Measurements from ENCODE around the gene CD82.
A peak's percentile ranks its signal among the peaks of the same experiment; 100 is the strongest.

CD82 gene

DNA sequence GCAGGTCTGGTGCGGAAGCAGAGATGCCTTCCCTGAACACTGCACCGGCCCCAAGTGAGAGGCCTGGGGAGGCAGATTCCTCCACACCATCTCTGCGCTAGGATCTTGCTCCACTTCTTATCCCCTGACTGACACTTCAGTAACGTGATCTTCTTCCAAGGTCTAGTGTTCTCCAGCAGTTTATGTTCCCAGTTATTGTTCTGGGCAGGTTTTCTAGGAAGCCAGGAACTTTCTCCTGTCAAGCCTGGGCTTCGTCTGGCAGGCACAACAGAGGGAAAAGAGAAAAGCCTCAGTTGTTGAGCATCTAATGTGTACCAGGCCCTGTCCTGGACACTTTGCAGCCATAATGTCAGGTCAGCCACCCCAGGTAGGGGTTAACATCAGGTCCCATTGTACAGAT lies 10.5 kb downstream of the CD82 start:
- Histone ChIP-seq H3K27me3 (ENCODE audit: insufficient read depth, low read depth, severe bottlenecking) (no peaks in the 10 kb centered on the region), H3K4me3 (ENCODE audit: low read depth, low read length) (no peak overlapping the region), H3K36me3 (no peaks in the 10 kb centered on the region), H3K27ac (no peak overlapping the region), H3K9me3 (ENCODE audit: severe bottlenecking) (no peaks in the 10 kb centered on the region)
- DNase-seq, result no peak
- TF ChIP-seq, protein P1, sequence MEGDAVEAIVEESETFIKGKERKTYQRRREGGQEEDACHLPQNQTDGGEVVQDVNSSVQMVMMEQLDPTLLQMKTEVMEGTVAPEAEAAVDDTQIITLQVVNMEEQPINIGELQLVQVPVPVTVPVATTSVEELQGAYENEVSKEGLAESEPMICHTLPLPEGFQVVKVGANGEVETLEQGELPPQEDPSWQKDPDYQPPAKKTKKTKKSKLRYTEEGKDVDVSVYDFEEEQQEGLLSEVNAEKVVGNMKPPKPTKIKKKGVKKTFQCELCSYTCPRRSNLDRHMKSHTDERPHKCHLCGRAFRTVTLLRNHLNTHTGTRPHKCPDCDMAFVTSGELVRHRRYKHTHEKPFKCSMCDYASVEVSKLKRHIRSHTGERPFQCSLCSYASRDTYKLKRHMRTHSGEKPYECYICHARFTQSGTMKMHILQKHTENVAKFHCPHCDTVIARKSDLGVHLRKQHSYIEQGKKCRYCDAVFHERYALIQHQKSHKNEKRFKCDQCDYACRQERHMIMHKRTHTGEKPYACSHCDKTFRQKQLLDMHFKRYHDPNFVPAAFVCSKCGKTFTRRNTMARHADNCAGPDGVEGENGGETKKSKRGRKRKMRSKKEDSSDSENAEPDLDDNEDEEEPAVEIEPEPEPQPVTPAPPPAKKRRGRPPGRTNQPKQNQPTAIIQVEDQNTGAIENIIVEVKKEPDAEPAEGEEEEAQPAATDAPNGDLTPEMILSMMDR (IDR thresholded peaks at IDR 0.05; ENCODE audit: low read depth, low read length), result no peak

DNA sequence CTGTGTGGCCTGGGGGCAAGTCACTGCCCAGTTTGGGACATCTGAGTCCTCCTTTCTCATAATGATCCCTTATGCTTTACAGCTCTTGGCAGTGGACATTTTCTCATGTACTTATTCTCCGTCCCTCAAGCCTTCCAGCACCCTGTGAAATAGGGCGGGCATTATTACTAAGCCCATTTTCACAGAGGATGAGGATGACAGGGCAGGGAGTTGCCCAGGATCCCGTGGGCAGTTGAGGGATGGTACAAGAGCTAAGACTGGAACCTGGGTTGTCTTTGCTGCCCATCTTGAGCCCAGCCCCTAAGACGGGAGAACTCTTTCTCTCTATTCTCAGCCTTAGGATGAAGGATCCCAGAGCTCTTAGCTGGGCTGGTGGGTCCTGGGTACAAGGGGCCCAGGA lies 11.2 kb downstream of the CD82 start:
- H3K9me3 ChIP-seq (ENCODE audit: severe bottlenecking), result no peaks in the 10 kb centered on the region
- TF ChIP-seq, protein P1 (IDR thresholded peaks at IDR 0.05; ENCODE audit: low read depth, low read length), result no peak
- DNase-seq, result no peak
- no peak overlapping the region for H3K4me3 ChIP-seq (ENCODE audit: low read depth, low read length)
- no peak overlapping the region for H3K27ac ChIP-seq
- H3K27me3 ChIP-seq (ENCODE audit: insufficient read depth, low read depth, severe bottlenecking), result no peaks in the 10 kb centered on the region
- H3K36me3 ChIP-seq, result no peaks in the 10 kb centered on the region

- Histone ChIP-seq H3K4me3 (ENCODE audit: low read depth, low read length) (no peak overlapping the region), H3K9me3 (ENCODE audit: severe bottlenecking) (no peaks in the 10 kb centered on the region), H3K36me3 (no peaks in the 10 kb centered on the region), H3K27ac (no peak overlapping the region), H3K27me3 (ENCODE audit: insufficient read depth, low read depth, severe bottlenecking) (no peaks in the 10 kb centered on the region)
- no peak for DNase-seq
- TF ChIP-seq, protein P1 (IDR thresholded peaks at IDR 0.05; ENCODE audit: low read depth, low read length), result no peak
Measured at GRCh38 chr11:44577231-44577830, 11.9 kb downstream of the CD82 start.

DNA sequence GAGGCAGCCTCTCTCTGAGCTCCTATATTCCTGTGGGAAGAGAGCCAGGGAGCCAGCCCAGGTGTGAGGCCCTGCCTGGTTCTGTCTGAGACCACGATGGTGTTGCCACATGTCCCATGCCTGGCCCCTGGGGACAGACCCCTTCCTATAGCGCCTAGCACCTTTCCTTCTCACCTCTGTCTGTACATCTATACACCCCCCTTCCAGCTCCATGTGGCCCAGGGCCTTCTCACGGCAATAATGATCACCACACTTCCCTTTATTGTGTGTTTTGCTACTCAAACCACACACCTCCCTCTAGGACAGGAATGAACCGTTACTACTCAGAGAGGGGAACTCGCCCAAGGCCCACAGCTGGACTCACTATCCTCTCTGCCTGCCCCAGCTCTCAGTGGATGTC lies 12.8 kb downstream of the CD82 start:
- DNase-seq, result no peak
- Histone ChIP-seq H3K4me3 (ENCODE audit: low read depth, low read length) (no peak overlapping the region), H3K36me3 (no peaks in the 10 kb centered on the region), H3K27me3 (ENCODE audit: insufficient read depth, low read depth, severe bottlenecking) (no peaks in the 10 kb centered on the region), H3K9me3 (ENCODE audit: severe bottlenecking) (peaks cover 5% of the 10 kb centered on the region), H3K27ac (no peak overlapping the region)
- TF ChIP-seq, protein P1 (IDR thresholded peaks at IDR 0.05; ENCODE audit: low read depth, low read length), result no peak

GRCh38 chr11:44579302-44579761 lies 13.9 kb downstream of the CD82 start:
- no peak overlapping the region for H3K4me3 ChIP-seq (ENCODE audit: low read depth, low read length)
- peaks cover 5% of the 10 kb centered on the region for H3K9me3 ChIP-seq (ENCODE audit: severe bottlenecking)
- DNase-seq, result no peak
- no peaks in the 10 kb centered on the region for H3K36me3 ChIP-seq
- TF ChIP-seq, protein P1 (IDR thresholded peaks at IDR 0.05; ENCODE audit: low read depth, low read length), result no peak
- no peaks in the 10 kb centered on the region for H3K27me3 ChIP-seq (ENCODE audit: insufficient read depth, low read depth, severe bottlenecking)
- H3K27ac ChIP-seq, result no peak overlapping the region

GRCh38 chr11:44580701-44581100 lies 15.2 kb downstream of the CD82 start:
- Histone ChIP-seq H3K27ac (peak overlapping the region; percentile 10; the same call in 1 of the 2 replicates), H3K4me3 (ENCODE audit: low read depth, low read length) (no peak overlapping the region), H3K36me3 (no peaks in the 10 kb centered on the region), H3K27me3 (ENCODE audit: insufficient read depth, low read depth, severe bottlenecking) (no peaks in the 10 kb centered on the region), H3K9me3 (ENCODE audit: severe bottlenecking) (peaks cover 5% of the 10 kb centered on the region)
- TF ChIP-seq, protein P1 (IDR thresholded peaks at IDR 0.05; ENCODE audit: low read depth, low read length), result no peak
- peak; percentile 49 for DNase-seq
